Activated CD4-positive, alpha-beta T cell treated with anti-CD3 and anti-CD28 coated beads for 4 hours (primary cell): ENCODE measurements around the gene TRIL.

ENCODE experiments used
- DNase-seq, 2 donors: peaks; one replicate each; pipeline ENCODE4 v3.0.0-alpha.2; 2020

The TRIL gene

GRCh38 chr7:28939844-28940544 is 18.1 kb downstream of the TRIL start:
- no peak for DNase-seq

GRCh38 chr7:28939367-28939766 is 18.8 kb downstream of the TRIL start:
- no peak for DNase-seq

GRCh38 chr7:28937619-28938018 is 20.5 kb downstream of the TRIL start:
- no peak for DNase-seq

GRCh38 chr7:28937103-28937502 is 21.0 kb downstream of the TRIL start:
- no peak for DNase-seq

GRCh38 chr7:28933846-28934320 is 24.2 kb downstream of the TRIL start:
- no peak for DNase-seq

- no peak for DNase-seq
Measured at GRCh38 chr7:28931565-28931964, 26.6 kb downstream of the TRIL start.

GRCh38 chr7:28926871-28927597 is 31.1 kb downstream of the TRIL start:
- DNase-seq = peak; percentile 27 to 46

GRCh38 chr7:28922624-28923331 is 35.4 kb downstream of the TRIL start:
- DNase-seq = peak; percentile 45 to 62

GRCh38 chr7:28921822-28922221 is 36.3 kb downstream of the TRIL start:
- peak; percentile 13 to 28 for DNase-seq

GRCh38 chr7:28920424-28920823 is 37.7 kb downstream of the TRIL start:
- no peak for DNase-seq

- DNase-seq = no peak
Measured at GRCh38 chr7:28919510-28919909, 38.6 kb downstream of the TRIL start.

GRCh38 chr7:28908775-28909174 is 49.4 kb downstream of the TRIL start:
- no peak for DNase-seq

GRCh38 chr7:28905464-28905863 is 52.7 kb downstream of the TRIL start:
- DNase-seq = no peak

GRCh38 chr7:28904578-28905048 is 53.5 kb downstream of the TRIL start:
- DNase-seq = no peak

GRCh38 chr7:28903730-28904577 is 54.2 kb downstream of the TRIL start:
- no peak for DNase-seq
